Measurements from ENCODE around the gene BCKDK. TPM values are rescaled to one million over a fixed set of nuclear protein-coding genes. Genes with fewer than 3 reads are reported as not detected.

Gene BCKDK
- total RNA-seq, 4 donors from 2014 or later, result 26.6 to 45.2 (median 33.2) TPM

DNA sequence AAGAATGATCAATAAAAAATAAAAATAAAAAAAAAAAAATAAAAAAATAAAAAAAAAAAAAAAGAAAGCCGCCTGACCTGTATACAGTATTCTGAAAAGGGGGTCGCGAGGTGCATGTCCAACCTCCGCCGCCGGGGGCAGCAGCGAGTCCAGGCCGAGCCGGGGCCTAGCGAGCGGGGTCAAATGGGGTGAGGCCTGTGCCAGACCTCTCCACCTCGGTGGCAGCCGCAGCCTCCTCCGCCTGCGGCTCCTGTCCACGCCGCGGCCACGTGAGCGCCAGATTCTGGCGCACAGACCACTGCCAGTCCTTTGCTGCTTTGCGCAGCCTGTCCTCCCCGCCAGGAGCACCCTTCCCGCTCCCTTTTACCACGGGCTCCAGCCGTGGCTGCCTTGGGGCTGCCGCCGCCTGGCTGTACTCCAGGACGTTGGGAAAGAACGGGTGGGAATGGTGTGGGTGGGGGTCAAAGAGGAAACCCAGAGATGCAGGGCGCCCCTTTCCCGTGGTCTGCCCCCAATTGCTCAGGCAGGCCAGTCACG lies 2.4 kb upstream of the BCKDK start:
- TF ChIP-seq, protein P1, sequence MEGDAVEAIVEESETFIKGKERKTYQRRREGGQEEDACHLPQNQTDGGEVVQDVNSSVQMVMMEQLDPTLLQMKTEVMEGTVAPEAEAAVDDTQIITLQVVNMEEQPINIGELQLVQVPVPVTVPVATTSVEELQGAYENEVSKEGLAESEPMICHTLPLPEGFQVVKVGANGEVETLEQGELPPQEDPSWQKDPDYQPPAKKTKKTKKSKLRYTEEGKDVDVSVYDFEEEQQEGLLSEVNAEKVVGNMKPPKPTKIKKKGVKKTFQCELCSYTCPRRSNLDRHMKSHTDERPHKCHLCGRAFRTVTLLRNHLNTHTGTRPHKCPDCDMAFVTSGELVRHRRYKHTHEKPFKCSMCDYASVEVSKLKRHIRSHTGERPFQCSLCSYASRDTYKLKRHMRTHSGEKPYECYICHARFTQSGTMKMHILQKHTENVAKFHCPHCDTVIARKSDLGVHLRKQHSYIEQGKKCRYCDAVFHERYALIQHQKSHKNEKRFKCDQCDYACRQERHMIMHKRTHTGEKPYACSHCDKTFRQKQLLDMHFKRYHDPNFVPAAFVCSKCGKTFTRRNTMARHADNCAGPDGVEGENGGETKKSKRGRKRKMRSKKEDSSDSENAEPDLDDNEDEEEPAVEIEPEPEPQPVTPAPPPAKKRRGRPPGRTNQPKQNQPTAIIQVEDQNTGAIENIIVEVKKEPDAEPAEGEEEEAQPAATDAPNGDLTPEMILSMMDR (IDR thresholded peaks at IDR 0.05; ENCODE audit: low read depth), result no peak

DNA sequence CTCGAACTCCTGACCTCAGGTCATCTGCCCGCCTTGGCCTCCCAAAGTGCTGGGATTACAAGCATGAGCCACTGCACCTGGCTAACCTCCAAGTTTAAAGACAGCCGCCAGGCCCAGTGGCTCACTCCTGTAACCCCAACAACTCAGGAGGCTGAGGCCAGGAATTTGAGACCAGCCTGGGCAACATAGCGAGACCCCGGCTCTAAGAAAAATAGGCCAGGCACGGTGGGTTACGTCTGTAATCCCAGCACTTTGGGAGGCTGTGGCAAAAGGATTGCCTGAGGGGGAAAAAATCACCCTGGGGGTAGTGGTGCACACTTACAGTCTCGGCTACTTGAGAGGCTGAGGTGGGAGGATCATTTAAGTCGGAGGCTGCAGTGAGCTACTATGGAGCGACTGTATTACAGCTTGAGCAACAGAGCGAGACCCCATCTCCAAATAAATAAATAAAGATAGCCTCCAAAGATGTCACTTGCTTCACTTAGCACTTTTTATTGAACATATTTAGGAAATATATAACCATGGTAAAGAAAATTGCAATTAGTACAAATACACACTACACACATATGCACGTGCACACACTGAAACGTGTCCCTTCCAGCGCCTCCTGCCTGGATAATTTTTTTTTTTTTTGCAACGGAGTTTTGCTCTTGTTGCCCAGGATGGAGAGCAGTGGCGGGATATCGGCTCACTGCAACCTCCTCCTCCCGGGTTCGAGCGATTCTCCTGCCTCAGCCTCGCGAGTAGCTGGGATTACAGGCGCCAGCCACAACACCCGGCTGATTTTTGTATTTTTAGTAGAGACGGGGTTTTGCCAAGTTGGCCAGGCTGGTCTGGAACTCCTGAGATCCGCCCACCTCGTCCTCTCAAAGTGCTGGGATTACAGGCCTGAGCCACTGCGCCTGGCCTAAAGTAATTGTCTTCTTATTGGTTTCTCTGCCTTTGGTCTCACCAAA lies 1.4 kb upstream of the BCKDK start:
- TF ChIP-seq, protein P1 (IDR thresholded peaks at IDR 0.05; ENCODE audit: low read depth), result no peak

DNA sequence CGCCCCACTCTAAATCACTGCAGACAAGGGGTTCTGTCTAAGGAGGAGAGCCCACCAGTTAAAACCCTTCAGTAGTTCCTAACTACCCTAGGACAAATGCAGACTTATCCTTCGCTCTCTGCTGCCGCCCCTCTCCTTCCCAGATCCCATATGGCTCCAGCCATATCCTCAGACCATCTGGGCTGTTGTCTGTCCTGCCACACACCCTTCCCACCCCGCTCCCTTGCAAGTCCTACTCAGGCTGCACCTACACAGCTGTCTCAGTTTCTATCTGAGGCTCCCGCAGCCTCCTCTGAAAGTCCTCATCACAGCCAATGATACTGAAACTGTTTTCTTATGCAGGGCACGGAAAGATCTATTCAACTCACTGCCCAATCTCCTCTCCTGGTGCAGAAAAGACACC lies 720 bp upstream of the BCKDK start:
- TF ChIP-seq, protein P1 (IDR thresholded peaks at IDR 0.05; ENCODE audit: low read depth), result no peak

DNA sequence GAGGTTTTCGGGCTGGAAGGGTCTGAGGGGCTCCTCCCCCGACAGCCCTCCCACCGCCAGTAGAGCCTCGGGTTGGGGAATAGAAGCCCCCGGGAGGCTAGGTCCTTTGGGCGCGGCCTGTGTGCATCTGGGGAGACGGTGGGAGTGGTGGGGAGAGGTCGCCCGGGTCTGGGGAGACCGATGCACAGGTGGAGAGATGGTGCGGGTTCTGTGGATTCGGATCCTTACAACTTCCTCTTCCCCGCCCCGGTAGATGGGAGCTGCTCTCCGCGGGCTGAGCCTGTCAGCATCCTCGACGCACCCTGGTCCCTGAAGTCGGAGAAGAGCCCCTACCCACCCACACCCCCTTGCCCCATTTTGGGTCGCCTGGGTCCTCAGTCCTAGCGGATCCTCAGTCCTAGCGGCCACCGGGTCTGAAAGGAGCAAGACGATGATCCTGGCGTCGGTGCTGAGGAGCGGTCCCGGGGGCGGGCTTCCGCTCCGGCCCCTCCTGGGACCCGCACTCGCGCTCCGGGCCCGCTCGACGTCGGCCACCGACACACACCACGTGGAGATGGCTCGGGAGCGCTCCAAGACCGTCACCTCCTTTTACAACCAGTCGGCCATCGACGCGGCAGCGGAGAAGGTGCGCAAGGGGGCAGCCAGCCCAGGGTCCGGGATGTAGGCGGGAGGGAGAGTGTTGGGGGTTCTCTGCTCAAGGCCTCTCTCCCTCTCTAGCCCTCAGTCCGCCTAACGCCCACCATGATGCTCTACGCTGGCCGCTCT lies 790 bp downstream of the BCKDK start:
- TF ChIP-seq, protein P1 (IDR thresholded peaks at IDR 0.05; ENCODE audit: low read depth), result no peak

DNA sequence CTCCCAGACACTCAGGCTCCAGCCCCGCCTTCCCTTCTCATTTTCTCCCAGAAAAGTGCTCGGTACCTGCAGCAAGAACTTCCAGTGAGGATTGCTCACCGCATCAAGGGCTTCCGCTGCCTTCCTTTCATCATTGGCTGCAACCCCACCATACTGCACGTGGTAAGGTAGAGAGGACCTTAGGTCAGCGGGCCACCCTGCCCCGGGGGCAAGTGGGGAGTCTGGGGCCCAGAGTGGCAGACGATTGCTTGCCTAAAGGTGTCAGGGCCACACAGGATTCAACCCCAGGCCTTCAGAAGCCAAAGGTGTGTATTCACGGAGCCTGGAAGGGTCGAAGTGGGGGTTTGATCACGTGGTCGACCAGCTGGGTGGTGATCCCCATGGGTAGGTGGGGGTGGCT lies 1.4 kb downstream of the BCKDK start:
- TF ChIP-seq, protein P1 (IDR thresholded peaks at IDR 0.05; ENCODE audit: low read depth), result no peak

DNA sequence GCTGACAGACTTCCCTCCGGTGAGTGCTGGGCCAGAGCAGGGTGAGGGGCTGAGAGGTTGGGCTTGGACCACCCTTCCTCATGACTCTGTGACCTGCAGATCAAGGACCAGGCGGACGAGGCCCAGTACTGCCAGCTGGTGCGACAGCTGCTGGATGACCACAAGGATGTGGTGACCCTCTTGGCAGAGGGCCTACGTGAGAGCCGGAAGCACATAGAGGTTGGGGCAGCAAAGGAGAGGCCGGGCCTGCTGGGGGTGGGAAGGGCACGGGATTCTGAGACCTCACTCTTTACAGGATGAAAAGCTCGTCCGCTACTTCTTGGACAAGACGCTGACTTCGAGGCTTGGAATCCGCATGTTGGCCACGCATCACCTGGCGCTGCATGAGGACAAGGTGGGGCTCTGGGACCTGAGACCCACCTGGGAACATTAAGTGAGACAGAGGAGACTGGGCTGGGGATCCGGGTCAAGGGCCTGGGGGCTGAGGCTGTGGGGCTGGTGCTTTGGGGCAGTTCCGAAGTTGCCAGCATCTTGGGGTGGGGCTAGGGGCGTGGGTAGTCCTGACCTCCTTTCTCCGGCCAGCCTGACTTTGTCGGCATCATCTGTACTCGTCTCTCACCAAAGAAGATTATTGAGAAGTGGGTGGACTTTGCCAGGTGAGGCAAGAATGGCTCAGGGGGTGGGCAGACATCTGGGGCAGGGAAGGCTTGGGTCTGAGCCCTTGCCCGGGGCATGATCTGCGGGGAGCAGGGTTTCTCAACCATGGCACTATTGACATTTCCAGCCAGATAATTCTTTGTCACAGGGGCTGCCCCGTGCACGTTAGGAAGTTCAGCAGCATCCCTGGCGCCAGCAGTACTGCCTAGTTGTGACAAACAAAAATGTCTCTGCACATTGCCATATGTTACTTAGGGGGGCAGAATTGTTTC lies 2.2 kb downstream of the BCKDK start:
- TF ChIP-seq, protein P1 (IDR thresholded peaks at IDR 0.05; ENCODE audit: low read depth), result no peak
